Ascending aorta (tissue), 2 donors: ENCODE measurements around the gene NSFL1C. TPM values are rescaled to one million over a fixed set of nuclear protein-coding genes. Genes with fewer than 3 reads are reported as not detected.

Experiments used
- DNase-seq, 2 donors: peaks; one replicate each; pipeline ENCODE4 v3.0.0-alpha.2; 2019; ENCODE audit warnings: low spot score in 2 of 2
- H3K27ac ChIP-seq, 2 donors: fragments of 200-600 bp; sonication (generic); one replicate each; pipeline ENCODE4 v1.5.1; 2016 to 2017; ENCODE audit warnings: mild to moderate bottlenecking in 1 of 2
- H3K27me3 ChIP-seq: fragments of 200-600 bp; sonication (generic); one replicate; pipeline ENCODE4 v1.5.1; 2017
- H3K36me3 ChIP-seq, 2 donors: fragments of 200-600 bp; sonication (generic); one replicate each; pipeline ENCODE4 v1.5.1; 2016
- H3K4me1 ChIP-seq, 2 donors: fragments of 200-600 bp; sonication (generic); one replicate each; pipeline ENCODE4 v1.5.1; 2016 to 2017; ENCODE audit warnings: mild to moderate bottlenecking in 1 of 2
- H3K4me3 ChIP-seq, 2 donors: fragments of 200-600 bp; sonication (generic); one replicate each; pipeline ENCODE4 v1.5.1; 2016 to 2017; ENCODE audit warnings: mild to moderate bottlenecking in 1 of 2
- H3K9me3 ChIP-seq, 2 donors: fragments of 200-600 bp; sonication (generic); one replicate each; pipeline ENCODE4 v1.5.1; 2016
- intact Hi-C: fragments of 100-400 bp; cut with DNase I; formaldehyde crosslinking; loops from one replicate; pipeline ENCODE4 v1.15.1; 2023
- total RNA-seq: library from RNA; depleted of rRNA; stranded (reverse); fragments of >200 nt; gene quantifications from one replicate; pipeline ENCODE4 v1.1.0, GENCODE V29; 2016
- TF ChIP-seq, protein P1 (sequence below), 3 experiments: fragments of 200-600 bp in 2 of 3; fragments of 450-650 bp in 1 of 3; sonication (generic) in 2 of 3; IDR thresholded peaks; one replicate each; pipeline ENCODE4 v1.5.1; 2016 to 2019; ENCODE audit warnings: antibody characterized with exemption in 3 of 3, mild to moderate bottlenecking in 1 of 3, moderate library complexity in 1 of 3

NSFL1C gene
- total RNA-seq, 1 donor from 2014 or later = 58.5 TPM

DNA sequence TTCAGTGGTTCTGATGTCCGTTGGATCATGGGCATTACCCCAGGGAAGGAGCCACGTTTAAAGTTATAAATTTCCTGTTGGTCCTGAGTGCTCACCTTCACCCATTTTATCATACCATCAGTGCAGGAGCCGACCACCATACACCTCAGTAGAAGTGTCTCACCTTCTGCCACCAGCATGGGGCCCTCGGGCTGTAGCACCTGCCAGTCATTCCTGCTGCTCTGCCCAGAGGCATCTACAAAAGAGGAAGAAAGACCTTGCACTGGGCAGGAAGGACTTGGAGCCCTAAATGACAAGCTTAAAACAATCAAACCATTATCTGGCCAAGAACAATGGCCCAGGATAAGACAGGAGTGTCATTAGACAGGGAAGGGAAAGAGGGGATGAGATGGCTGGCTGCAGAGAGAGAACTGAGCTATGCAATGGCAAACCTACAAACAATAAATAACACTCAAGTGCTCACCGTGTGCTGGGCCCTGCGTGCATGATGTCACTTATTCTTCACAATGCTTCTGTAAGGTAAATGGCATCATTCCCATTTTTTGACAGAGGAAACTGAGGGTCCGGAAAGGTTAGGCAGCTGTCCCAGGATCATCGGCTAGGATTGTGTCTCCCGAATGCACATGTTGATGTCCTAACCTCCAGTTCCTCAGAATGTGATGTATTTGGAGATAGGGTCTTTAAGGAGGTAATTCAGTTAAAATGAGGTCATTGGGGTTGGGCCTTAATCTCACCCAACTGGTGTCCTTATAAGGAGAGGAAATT is 13.4 kb upstream of the NSFL1C start:
- intact Hi-C loops = loop anchor here (10.0 kb wide), 1 partner anchor 415 kb away; the partner anchor contains the start of gene SIRPA
- H3K4me3 ChIP-seq = no peak overlapping the region
- H3K9me3 ChIP-seq = no peaks in the 10 kb centered on the region
- H3K27me3 ChIP-seq = no peaks in the 10 kb centered on the region
- H3K4me1 ChIP-seq = no peaks in the 10 kb centered on the region
- H3K36me3 ChIP-seq = no peaks in the 10 kb centered on the region
- TF ChIP-seq, protein P1, sequence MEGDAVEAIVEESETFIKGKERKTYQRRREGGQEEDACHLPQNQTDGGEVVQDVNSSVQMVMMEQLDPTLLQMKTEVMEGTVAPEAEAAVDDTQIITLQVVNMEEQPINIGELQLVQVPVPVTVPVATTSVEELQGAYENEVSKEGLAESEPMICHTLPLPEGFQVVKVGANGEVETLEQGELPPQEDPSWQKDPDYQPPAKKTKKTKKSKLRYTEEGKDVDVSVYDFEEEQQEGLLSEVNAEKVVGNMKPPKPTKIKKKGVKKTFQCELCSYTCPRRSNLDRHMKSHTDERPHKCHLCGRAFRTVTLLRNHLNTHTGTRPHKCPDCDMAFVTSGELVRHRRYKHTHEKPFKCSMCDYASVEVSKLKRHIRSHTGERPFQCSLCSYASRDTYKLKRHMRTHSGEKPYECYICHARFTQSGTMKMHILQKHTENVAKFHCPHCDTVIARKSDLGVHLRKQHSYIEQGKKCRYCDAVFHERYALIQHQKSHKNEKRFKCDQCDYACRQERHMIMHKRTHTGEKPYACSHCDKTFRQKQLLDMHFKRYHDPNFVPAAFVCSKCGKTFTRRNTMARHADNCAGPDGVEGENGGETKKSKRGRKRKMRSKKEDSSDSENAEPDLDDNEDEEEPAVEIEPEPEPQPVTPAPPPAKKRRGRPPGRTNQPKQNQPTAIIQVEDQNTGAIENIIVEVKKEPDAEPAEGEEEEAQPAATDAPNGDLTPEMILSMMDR (IDR thresholded peaks at IDR 0.05) = no peak
- H3K27ac ChIP-seq = no peak overlapping the region
- DNase-seq = no peak

DNA sequence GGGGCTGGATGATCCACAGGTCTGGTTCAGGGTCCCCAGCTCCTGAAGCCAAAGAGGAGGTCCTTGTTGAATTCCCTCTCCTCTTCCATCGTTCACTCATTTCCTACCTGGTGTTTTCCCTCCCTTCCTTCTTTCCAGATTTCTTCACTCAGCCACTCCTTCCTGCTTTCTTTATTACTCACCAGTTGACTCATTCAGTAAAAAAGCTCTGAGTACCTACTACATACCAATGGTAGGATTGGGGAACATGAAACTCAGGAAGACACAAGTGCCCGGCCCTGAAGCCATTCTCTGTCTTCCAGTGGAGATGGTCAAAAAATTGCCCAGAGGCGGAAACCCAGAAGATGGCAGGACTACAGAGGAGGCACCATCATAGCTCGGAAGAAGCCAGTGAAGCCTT is 11.9 kb upstream of the NSFL1C start:
- Histone ChIP-seq H3K4me1 (no peaks in the 10 kb centered on the region), H3K27me3 (no peaks in the 10 kb centered on the region), H3K36me3 (no peaks in the 10 kb centered on the region), H3K9me3 (no peaks in the 10 kb centered on the region), H3K4me3 (no peak overlapping the region), H3K27ac (no peak overlapping the region)
- intact Hi-C loops = loop anchor here (10.0 kb wide), 1 partner anchor 416 kb away; the partner anchor contains the start of gene SIRPA
- TF ChIP-seq, protein P1 (IDR thresholded peaks at IDR 0.05) = no peak
- no peak for DNase-seq

DNA sequence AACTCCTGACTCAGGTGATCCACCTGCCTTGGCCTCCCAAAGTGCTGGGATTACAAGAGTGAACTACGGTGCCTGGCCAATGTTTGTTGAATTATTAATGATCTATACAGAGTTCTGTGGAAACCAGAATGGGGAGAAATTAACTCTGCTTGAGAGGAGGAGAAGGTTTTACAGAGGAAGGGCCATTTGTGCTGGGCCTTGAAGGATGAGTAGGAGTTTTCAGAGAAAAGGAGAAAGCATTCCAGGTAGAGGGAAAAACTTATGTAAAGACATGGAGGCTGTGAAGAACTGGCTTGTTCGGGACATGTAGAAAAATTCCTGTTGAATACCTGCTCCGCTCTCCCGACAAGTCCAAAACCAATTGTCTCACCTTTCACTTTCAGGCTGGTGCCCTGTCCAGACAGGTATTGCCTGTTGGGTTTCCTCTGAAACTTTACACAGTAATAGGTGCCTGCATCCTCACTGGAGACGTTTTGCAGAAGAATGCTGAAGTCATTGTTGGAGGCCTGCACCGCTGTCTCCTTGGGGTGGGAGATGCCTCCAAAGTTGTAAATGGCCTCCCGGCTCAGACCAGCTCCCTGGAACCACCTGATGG is 11.3 kb upstream of the NSFL1C start:
- DNase-seq = no peak
- TF ChIP-seq, protein P1 (IDR thresholded peaks at IDR 0.05) = no peak

DNA sequence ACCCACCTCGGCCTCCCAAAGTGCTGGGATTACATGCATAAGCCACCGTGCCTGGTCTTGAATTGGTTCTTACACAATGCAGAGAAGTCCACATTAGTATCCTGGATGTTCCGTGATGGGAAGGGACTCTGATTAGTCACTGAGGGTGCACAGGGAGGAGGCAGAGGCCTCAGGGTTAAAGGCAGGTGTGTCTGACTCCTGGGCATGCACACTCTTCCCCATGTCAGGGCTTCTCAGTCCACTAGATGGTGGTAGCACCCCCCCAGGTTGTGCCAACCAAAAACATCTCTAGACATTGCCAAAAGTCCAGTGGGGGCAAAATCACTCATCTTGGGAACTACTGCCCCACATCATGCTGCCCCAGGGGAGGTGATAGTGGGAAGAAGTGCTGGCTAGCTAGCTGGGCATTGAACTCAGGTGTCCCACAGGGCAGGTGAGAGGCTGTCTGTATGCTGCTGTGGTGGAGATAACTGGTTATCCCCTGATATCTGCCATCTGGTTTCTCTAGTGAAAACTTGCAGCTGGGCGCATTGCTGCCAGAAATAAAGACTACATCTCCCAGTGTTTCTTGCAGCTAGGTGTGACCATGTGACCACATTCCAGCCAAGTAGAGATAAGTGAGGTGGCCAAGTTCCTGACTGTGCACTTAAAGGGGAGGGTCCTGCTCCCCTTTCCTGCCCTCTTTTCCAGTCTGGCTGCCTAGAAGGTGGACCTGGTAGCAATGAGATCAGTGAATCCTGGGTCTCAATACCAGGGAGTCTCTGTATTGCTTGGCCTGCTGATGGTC is 8.4 kb upstream of the NSFL1C start:
- DNase-seq = no peak
- TF ChIP-seq, protein P1 (IDR thresholded peaks at IDR 0.05) = no peak
- no peak overlapping the region for H3K4me3 ChIP-seq
- no peaks in the 10 kb centered on the region for H3K9me3 ChIP-seq
- H3K36me3 ChIP-seq = no peaks in the 10 kb centered on the region
- no peak overlapping the region for H3K27ac ChIP-seq
- intact Hi-C loops = loop anchor here (10.0 kb wide), 1 partner anchor 420 kb away; the partner anchor contains the start of gene SIRPA
- H3K4me1 ChIP-seq = peaks cover 0 to 9% of the 10 kb centered on the region in 2 donors
- no peaks in the 10 kb centered on the region for H3K27me3 ChIP-seq

More for the DNA sequence above, 11.3 kb upstream of the NSFL1C start:
- Histone ChIP-seq H3K27ac (no peak overlapping the region), H3K36me3 (no peaks in the 10 kb centered on the region), H3K9me3 (no peaks in the 10 kb centered on the region), H3K4me3 (no peak overlapping the region), H3K27me3 (no peaks in the 10 kb centered on the region), H3K4me1 (no peaks in the 10 kb centered on the region)
- intact Hi-C loops = loop anchor here (10.0 kb wide), 1 partner anchor 417 kb away; the partner anchor contains the start of gene SIRPA

DNA sequence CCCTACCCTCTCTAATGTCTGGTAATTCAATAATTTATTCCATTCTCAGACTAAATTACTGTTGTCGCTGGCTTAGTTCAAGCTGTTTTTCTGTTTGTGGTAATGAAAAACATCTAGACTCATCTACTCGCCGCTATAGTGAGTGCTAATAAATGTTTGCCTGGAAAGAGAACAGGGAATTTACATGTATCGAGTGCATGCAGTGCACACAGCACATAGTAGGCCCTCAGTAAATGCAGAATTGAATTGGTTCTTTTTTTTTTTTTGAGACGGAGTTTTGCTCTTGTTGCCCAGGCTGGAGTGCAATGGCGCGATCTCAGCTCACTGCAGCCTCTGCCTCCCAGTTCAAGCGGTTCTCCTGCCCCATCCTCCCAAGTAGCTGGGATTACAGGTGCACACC is 7.7 kb upstream of the NSFL1C start:
- Histone ChIP-seq H3K27me3 (no peaks in the 10 kb centered on the region), H3K4me1 (peaks cover 3 to 13% of the 10 kb centered on the region in 2 donors), H3K9me3 (no peaks in the 10 kb centered on the region), H3K27ac (no peak overlapping the region), H3K36me3 (no peaks in the 10 kb centered on the region), H3K4me3 (no peak overlapping the region)
- intact Hi-C loops = loop anchor here (10.0 kb wide), 1 partner anchor 420 kb away; the partner anchor contains the start of gene SIRPA
- TF ChIP-seq, protein P1 (IDR thresholded peaks at IDR 0.05) = no peak
- no peak for DNase-seq
